Esophagus (tissue), 2 donors: Measurements from ENCODE around the gene METTL24. TPM values are rescaled to one million over a fixed set of nuclear protein-coding genes. Genes with fewer than 3 reads are reported as not detected.

Experiments
- H3K27ac ChIP-seq, 2 donors: one replicate each; pipeline ENCODE4 v1.5.1; 2013; ENCODE audit warnings: low read depth in 2 of 2, mild to moderate bottlenecking in 2 of 2, inconsistent platforms in 1 of 2, low read length in 1 of 2, moderate library complexity in 1 of 2
- H3K27me3 ChIP-seq, 2 donors: one replicate each; pipeline ENCODE4 v1.6.1; 2013; ENCODE audit warnings: low read length in 2 of 2, control low read depth in 1 of 2, mild to moderate bottlenecking in 1 of 2; ENCODE audit not compliant: insufficient read depth in 2 of 2, control insufficient read depth in 1 of 2
- H3K36me3 ChIP-seq, 2 donors: one replicate each; pipeline ENCODE4 v1.6.1; 2013; ENCODE audit warnings: low read length in 1 of 2; ENCODE audit not compliant: control insufficient read depth in 2 of 2, insufficient read depth in 2 of 2
- H3K4me1 ChIP-seq, 2 donors: one replicate each; pipeline ENCODE4 v1.6.1; 2013; ENCODE audit warnings: low read length in 1 of 2; ENCODE audit not compliant: control insufficient read depth in 2 of 2, insufficient read depth in 2 of 2
- H3K4me3 ChIP-seq, 2 donors: one replicate each; pipeline ENCODE4 v1.5.1; 2013; ENCODE audit warnings: low read length in 2 of 2, mild to moderate bottlenecking in 2 of 2, low read depth in 1 of 2, moderate library complexity in 1 of 2
- H3K9me3 ChIP-seq, 2 donors: one replicate each; pipeline ENCODE4 v1.6.1; 2013; ENCODE audit warnings: mild to moderate bottlenecking in 2 of 2, low read depth in 1 of 2, low read length in 1 of 2, moderate library complexity in 1 of 2; ENCODE audit not compliant: control insufficient read depth in 2 of 2, insufficient read depth in 1 of 2
- WGBS, 2 donors: extraction: QIAGEN DNeasy Blood & Tissue Kit; methylation state at CpG; one replicate each; pipeline ENCODE4 v1.1.7; 2013; 5-methylcytosine and 5-hydroxymethylcytosine counted together
- polyA plus RNA-seq, 2 donors: library from polyadenylated mRNA; stranded (reverse); fragments of 200-250 nt; gene quantifications; one replicate each; pipeline ENCODE4 v1.2.3, GENCODE V29; 2013
- donor health status: healthy with polysubstance abuse.
- donor health status: Bipolar disorder and iron deficiency.

The METTL24 gene
- polyA plus RNA-seq, 2 donors = 0.14 to 0.34 TPM

DNA sequence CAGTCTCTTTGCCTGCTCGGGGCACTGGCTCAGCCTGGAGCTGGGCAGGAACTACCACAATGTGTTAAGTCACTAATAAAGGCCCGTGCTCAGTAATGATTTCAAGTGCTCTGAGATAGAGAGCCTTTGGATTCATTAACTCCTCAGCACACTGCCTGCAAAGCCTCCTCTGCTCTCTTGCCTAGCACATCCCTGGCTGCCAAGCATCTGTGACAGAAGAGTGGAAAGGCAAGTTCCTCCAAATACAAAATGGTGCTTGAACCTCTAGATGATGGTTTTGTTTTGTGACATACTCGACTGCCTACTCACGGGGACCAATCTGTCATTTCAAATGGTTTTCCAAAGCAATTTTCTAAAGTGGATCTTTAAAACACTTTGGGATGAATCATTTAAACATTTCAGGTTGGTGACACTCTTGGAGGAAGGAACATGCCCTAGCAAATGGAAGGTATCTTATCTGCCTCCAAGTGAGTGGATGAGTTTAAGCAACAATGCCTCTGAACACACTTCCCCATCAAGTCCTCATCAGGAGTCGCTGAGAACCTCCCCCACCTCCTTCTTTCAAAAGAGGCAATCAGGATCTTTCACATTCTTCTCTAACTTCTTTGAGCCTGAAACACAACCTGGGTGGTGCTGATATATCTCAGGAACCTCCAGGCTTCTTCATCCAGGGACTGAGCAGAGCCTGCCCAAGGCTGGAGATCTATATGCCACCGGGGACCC is 35.8 kb downstream of the METTL24 start:
- Histone ChIP-seq H3K4me1 (peaks cover 0 to 3% of the 10 kb centered on the region in 2 donors), H3K9me3 (no peaks in the 10 kb centered on the region), H3K27me3 (no peaks in the 10 kb centered on the region), H3K27ac (no peak overlapping the region), H3K36me3 (no peaks in the 10 kb centered on the region), H3K4me3 (no peak overlapping the region)
- WGBS, 2 donors = 70 to 75% methylated on average over 6 of the region's 6 CpGs

DNA sequence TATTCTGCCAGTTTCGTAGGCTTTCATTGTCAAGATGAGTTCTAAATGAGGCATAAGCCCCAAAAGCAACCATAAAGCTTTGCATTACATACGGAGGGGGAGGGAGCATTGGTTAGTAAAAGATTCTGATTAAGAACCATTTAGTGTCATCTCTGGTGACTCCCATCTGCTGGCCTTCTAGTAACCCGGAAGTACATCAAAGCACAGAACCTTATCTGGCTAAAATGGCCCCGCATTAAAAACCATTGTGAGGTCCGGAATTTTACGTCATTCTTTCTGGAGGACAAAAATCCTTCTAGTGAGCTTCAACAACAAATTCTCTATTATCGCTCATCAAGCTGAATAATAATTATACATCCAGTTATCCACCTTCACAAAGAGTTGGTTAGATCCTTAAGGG is 37.8 kb downstream of the METTL24 start:
- no peaks in the 10 kb centered on the region for H3K4me1 ChIP-seq

DNA sequence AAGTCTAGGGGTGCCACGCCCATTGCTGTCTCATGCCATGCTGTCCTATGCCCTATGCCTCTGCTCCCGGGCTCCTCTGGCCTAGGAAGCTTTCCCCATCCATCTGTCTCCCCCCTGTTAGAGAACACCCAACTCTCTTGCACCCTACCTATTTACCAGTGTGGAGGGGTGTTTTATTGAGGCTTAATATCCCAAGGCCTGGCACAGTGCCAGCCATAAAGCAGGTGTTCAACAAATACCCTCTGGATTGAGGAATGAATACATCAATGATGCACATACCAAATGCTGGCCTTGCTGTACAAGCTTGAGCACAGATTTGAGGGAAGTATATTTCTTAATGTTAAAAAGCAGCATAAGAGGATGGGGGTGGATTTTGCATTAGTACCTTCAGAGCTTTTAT is 38.3 kb downstream of the METTL24 start:
- WGBS, 2 donors = 86 to 95% methylated on average over 2 of the region's 2 CpGs
- no peaks in the 10 kb centered on the region for H3K9me3 ChIP-seq
- no peaks in the 10 kb centered on the region for H3K4me1 ChIP-seq
- no peak overlapping the region for H3K4me3 ChIP-seq
- H3K36me3 ChIP-seq = no peaks in the 10 kb centered on the region
- no peak overlapping the region for H3K27ac ChIP-seq
- no peaks in the 10 kb centered on the region for H3K27me3 ChIP-seq

More for the DNA sequence above, 37.8 kb downstream of the METTL24 start:
- Histone ChIP-seq H3K9me3 (no peaks in the 10 kb centered on the region), H3K4me3 (no peak overlapping the region), H3K36me3 (no peaks in the 10 kb centered on the region), H3K27me3 (no peaks in the 10 kb centered on the region), H3K27ac (no peak overlapping the region)
- WGBS, 2 donors = 93 to 94% methylated on average over 7 of the region's 7 CpGs

DNA sequence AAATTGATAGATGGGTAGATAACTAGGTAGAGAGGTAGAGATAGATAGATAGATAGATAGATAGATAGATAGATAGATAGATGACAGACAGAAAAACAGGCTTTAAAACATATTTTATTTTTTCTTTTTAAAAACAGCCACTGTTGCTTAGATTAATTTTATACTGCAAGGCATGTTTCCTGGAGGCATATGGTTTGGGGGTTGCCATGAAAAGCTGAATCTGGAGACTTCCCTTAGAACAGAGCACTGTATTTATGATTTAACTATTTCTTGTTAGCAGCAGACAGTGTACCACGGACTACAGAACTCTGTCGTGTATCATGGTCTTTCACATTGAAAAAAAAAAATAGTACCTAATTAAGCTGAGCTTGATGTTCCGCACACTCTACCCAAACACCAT is 38.8 kb downstream of the METTL24 start:
- no peaks in the 10 kb centered on the region for H3K36me3 ChIP-seq
- H3K4me3 ChIP-seq = no peak overlapping the region
- 72 to 78% methylated on average over 3 of the region's 3 CpGs for WGBS, 2 donors
- no peaks in the 10 kb centered on the region for H3K4me1 ChIP-seq
- no peaks in the 10 kb centered on the region for H3K27me3 ChIP-seq
- no peaks in the 10 kb centered on the region for H3K9me3 ChIP-seq
- no peak overlapping the region for H3K27ac ChIP-seq

DNA sequence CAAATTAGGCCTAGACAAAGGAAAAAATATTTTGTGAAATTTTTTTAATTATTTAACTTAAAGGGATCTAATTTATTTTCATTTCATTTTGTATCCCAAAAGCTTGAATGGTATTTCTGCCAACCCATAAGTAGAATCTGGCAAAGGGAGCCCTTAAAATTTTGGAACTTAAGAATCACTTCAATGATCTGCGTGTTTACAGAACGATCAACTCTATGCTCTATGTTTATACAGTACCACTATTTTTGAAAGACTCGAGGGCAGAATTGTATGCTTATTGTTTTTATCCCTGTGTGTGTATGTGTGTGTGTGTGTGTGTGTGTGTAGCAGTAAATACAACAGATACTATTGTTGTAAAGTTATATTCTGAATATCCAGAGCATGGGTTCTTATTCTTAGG is 39.2 kb downstream of the METTL24 start:
- no peak overlapping the region for H3K27ac ChIP-seq
- no peaks in the 10 kb centered on the region for H3K27me3 ChIP-seq
- 33 to 49% methylated on average over 3 of the region's 3 CpGs for WGBS, 2 donors
- H3K4me3 ChIP-seq = no peak overlapping the region
- H3K36me3 ChIP-seq = no peaks in the 10 kb centered on the region
- no peaks in the 10 kb centered on the region for H3K4me1 ChIP-seq
- H3K9me3 ChIP-seq = no peaks in the 10 kb centered on the region

DNA sequence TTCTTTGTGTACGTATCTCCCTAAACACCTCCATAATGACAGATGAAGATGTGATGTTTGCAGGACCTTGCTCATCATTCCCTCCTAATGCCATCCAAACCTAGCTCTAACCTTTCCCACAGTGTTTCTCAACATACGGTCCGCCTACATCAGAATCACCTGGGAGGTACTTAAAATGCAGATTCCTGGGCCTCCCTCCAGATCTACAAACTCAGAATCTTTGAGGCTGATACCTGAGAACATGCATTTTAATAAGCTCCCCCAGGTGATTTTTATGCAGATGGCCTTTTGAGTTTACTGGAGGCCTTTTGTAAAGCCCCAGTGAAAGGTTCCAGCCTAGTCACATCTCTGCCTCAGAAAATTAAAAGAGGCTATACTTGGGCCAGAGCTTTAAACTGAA is 40.5 kb downstream of the METTL24 start:
- Histone ChIP-seq H3K27ac (no peak overlapping the region), H3K36me3 (no peaks in the 10 kb centered on the region), H3K27me3 (no peaks in the 10 kb centered on the region), H3K4me3 (no peak overlapping the region), H3K9me3 (no peaks in the 10 kb centered on the region), H3K4me1 (no peaks in the 10 kb centered on the region)
- 95% methylated on average over 3 of the region's 3 CpGs for WGBS, 2 donors

DNA sequence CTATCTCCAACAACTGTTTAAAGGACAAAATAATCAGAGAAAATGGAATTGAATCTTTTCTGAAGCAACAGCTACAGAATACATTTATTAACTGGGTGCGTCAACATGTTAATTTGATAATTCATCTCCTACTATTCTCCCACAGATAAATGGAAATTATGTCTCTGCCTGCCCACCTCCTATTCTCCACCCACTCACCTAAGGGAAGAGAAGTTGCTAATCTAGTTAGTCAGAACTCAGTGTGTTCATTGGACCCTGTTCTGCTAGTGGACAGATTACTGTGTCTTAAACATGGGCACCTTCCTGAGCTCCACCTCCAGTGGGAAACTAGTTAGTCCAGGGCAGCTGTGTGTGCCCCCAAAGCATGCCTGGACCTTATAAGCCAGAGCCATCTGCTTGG is 41.0 kb downstream of the METTL24 start:
- Histone ChIP-seq H3K27ac (no peak overlapping the region), H3K4me1 (no peaks in the 10 kb centered on the region), H3K9me3 (no peaks in the 10 kb centered on the region), H3K4me3 (no peak overlapping the region), H3K27me3 (no peaks in the 10 kb centered on the region), H3K36me3 (no peaks in the 10 kb centered on the region)
- WGBS, 2 donors = 93 to 94% methylated on average over 1 of the region's 1 CpG

DNA sequence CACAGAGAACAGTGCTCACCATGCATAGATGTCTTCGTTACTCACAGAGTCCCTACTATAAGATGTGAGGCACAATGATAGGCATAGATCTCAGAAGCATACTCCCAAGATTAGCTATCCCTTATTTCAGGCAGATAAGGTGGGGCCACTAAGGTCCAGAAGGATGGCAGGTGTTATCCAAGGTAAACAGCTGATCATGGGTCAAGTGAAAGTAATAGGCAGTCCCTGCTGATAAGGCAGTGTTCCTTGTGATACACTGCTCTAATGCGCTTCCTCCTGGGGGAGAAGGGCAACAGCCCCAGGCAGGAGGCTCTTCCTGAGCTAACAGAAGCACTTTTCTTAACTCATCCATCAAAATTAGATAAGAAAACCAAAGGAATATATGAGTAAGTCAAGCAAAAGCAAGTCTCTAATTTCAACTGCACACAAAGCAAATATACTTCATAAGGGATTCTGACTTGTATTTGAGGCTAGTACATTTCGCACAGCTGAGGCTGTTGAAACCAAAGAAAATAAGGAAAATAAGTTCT is 42.2 kb downstream of the METTL24 start:
- Histone ChIP-seq H3K4me1 (no peaks in the 10 kb centered on the region), H3K4me3 (no peak overlapping the region), H3K27me3 (no peaks in the 10 kb centered on the region), H3K27ac (no peak overlapping the region), H3K9me3 (no peaks in the 10 kb centered on the region), H3K36me3 (no peaks in the 10 kb centered on the region)
- WGBS, 2 donors = 74 to 80% methylated on average over 3 of the region's 3 CpGs

DNA sequence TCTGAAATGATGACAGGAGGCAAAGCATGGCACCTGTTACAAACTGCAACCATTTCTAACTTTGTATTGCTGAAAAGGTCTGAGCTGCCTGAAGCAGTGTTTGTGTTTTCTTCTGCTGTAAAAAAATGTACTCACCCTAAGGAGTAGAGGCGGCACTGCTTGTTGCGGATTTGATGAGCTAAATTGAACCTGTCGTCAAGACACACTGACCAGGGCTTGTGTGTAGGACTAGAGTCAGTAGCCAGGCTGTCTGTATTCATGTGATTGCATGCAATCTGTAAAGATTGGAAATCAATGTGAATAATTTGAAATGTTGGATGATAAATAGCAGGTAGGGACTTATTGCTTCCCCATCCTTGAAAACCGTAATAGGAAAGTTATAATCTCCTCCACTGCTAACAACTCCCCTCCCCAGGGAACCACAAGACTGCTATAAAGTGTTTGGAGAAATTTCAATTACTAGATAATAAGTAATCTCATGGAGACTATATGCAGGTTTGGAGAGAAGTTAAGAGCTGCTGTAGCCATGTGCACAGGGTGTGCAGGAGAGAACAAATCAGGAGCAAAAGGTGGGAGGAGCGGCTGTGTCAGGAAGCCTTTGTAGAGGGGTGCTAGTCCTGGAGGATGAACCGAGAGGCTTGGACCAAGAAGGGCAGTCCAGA is 42.8 kb downstream of the METTL24 start:
- Histone ChIP-seq H3K27me3 (no peaks in the 10 kb centered on the region), H3K27ac (no peak overlapping the region), H3K9me3 (no peaks in the 10 kb centered on the region), H3K4me3 (no peak overlapping the region), H3K36me3 (no peaks in the 10 kb centered on the region), H3K4me1 (no peaks in the 10 kb centered on the region)
- 85 to 86% methylated on average over 6 of the region's 6 CpGs for WGBS, 2 donors
